ENCODE measurements around the gene TRABD2A.
"Not testable (repeated sequence)": the region's sequence is repeated elsewhere in the genome, so short reads cannot be mapped to it uniquely, and the experiment has no call there.

Gene TRABD2A

DNA sequence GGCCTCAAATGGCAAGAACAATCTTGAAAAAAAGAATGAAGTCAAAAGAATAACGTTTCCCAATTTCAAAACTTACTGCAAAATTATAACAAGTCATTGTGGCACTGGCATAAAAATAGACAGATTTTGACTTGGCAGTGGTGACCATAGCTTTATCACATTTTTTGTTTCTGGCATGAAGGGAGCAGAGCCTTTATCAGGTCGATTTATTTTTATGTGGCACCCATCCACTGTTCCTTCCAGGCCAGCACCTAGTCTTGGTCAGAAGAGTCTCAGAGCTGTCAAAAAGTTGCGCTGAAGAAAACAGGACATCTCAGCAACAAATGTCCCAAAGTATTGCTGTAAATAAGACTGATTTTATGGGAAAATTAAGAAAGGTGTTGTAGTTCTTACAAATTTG, 92.4 kb downstream of the TRABD2A start:
- no peaks in the 10 kb centered on the region for H3K9me3 ChIP-seq (ENCODE audit: control insufficient read depth, insufficient read depth, low read length)
- H3K27me3 ChIP-seq (ENCODE audit: control insufficient read depth, insufficient read depth, low read length), result no peaks in the 10 kb centered on the region
- no peak overlapping the region for H3K9ac ChIP-seq (ENCODE audit: low read depth, low read length)
- no peak overlapping the region for H3K27ac ChIP-seq (ENCODE audit: low read depth, low read length)
- no peaks in the 10 kb centered on the region for H3K4me1 ChIP-seq (ENCODE audit: control insufficient read depth, insufficient read depth, low read length)
- H3K4me3 ChIP-seq (ENCODE audit: low read depth, low read length), result no peak overlapping the region
- no peaks in the 10 kb centered on the region for H3K36me3 ChIP-seq (ENCODE audit: control insufficient read depth, insufficient read depth, low read length)

DNA sequence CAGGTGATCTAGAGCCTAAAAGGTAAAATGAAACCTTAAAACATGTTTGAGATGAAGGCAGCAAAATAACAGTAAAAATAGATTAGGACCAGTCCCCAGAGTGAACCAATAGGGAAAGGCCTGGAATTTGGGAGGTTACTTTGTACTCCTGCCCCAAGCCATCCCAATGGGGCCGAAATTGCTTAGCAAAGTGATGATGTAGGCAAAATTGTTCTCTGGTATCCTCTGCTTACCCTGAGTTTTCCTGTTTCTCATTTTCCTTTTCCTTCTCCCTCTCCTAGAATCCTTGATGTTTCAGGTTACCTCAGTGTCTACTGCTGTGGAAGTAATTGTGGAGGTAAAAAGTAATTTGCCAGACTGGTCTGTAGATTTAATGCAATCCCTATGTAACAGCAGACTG, 92.9 kb downstream of the TRABD2A start:
- H3K27me3 ChIP-seq (ENCODE audit: control insufficient read depth, insufficient read depth, low read length), result no peaks in the 10 kb centered on the region

DNA sequence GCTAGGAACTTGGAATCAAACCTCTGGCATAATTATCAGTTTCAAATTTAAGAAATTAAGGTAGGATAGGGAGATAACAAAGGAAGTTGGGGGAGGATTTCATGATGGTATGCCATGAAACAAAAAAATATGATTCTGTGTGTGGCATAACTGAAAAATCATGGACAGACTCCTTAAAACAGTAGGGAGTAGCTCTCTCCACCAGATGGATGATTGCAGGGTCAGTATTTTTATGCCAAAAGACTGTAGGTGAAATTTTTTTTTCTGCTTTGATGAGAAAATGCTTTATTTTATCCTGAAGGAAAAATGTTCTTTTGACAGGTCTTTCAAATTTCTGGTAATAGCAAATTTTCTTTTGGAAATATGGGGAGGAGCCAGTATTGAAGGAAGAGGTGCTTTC, 94.3 kb downstream of the TRABD2A start:
- H3K4me1 ChIP-seq (ENCODE audit: control insufficient read depth, insufficient read depth, low read length), result 0 out of 2 replicates have a peak, but pooled peaks cover 3% of the 10 kb centered on the region
- no peak overlapping the region for H3K4me3 ChIP-seq (ENCODE audit: low read depth, low read length)
- H3K36me3 ChIP-seq (ENCODE audit: control insufficient read depth, insufficient read depth, low read length), result no peaks in the 10 kb centered on the region
- H3K9me3 ChIP-seq (ENCODE audit: control insufficient read depth, insufficient read depth, low read length), result no peaks in the 10 kb centered on the region
- no peak overlapping the region for H3K27ac ChIP-seq (ENCODE audit: low read depth, low read length)
- H3K27me3 ChIP-seq (ENCODE audit: control insufficient read depth, insufficient read depth, low read length), result no peaks in the 10 kb centered on the region
- H3K9ac ChIP-seq (ENCODE audit: low read depth, low read length), result no peak overlapping the region

More for the DNA sequence above, 92.9 kb downstream of the TRABD2A start:
- Histone ChIP-seq H3K4me3 (ENCODE audit: low read depth, low read length) (no peak overlapping the region), H3K4me1 (ENCODE audit: control insufficient read depth, insufficient read depth, low read length) (no peaks in the 10 kb centered on the region), H3K27ac (ENCODE audit: low read depth, low read length) (no peak overlapping the region), H3K36me3 (ENCODE audit: control insufficient read depth, insufficient read depth, low read length) (no peaks in the 10 kb centered on the region), H3K9me3 (ENCODE audit: control insufficient read depth, insufficient read depth, low read length) (no peaks in the 10 kb centered on the region), H3K9ac (ENCODE audit: low read depth, low read length) (no peak overlapping the region)

DNA sequence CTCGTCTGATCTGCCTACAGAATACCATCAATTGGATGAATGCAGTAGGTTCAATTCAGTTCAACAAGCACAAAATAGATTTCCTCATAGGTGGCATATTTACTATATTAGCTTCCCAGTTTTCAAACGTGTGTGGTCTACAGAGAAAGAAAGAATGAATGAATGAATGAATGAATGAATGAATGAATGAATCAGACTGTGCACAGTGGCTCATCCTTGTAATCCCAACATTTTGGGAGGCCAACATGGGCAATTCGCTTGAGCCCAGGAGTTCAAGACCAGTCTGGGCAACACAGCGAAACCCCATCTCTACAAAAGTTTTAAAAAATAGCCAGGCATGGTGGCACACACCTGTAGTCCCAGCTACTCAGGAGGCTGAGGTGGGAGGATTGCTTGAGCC, 94.9 kb downstream of the TRABD2A start:
- Histone ChIP-seq H3K27me3 (ENCODE audit: control insufficient read depth, insufficient read depth, low read length) (no peaks in the 10 kb centered on the region), H3K4me1 (ENCODE audit: control insufficient read depth, insufficient read depth, low read length) (0 out of 2 replicates have a peak, but pooled peaks cover 3% of the 10 kb centered on the region), H3K9ac (ENCODE audit: low read depth, low read length) (no peak overlapping the region), H3K9me3 (ENCODE audit: control insufficient read depth, insufficient read depth, low read length) (no peaks in the 10 kb centered on the region), H3K36me3 (ENCODE audit: control insufficient read depth, insufficient read depth, low read length) (no peaks in the 10 kb centered on the region), H3K27ac (ENCODE audit: low read depth, low read length) (no peak overlapping the region), H3K4me3 (ENCODE audit: low read depth, low read length) (no peak overlapping the region)

DNA sequence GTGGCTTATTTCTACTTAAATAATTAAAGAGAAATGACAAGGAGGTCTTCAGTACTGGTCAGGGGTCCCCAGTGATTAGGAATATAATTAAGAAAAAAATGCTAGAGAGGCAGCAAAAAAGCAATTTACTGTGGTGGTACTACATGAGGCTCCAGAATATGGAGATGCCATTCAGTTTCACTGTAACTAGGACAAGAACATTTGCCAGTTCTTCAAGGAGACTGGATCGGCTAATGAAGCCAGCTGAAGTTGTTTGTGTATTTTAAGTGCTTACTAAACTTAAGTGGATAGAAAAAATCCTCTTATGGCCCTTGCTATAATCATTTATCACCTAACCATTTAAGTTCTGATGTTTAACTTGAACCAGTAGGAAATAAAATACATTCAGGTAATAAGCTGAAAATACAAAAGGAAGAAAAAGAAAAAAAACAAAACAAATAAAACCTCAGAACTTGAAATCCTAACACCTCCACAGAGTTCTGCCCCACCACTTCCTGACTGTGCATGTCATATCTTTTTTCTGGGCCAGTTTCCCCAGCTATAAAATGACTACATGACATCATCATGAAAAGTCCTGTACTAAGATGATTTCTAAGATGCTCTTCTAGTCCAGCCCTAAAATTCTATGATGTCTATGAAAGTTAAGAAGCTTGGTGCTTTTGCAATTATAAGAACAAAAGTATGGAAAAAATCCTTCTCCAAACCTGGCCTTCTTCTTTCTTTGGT, 98.0 kb downstream of the TRABD2A start:
- Histone ChIP-seq H3K4me1 (ENCODE audit: control insufficient read depth, insufficient read depth, low read length) (0 out of 2 replicates have a peak, but pooled peaks cover 3% of the 10 kb centered on the region), H3K9ac (ENCODE audit: low read depth, low read length) (no peak overlapping the region)

DNA sequence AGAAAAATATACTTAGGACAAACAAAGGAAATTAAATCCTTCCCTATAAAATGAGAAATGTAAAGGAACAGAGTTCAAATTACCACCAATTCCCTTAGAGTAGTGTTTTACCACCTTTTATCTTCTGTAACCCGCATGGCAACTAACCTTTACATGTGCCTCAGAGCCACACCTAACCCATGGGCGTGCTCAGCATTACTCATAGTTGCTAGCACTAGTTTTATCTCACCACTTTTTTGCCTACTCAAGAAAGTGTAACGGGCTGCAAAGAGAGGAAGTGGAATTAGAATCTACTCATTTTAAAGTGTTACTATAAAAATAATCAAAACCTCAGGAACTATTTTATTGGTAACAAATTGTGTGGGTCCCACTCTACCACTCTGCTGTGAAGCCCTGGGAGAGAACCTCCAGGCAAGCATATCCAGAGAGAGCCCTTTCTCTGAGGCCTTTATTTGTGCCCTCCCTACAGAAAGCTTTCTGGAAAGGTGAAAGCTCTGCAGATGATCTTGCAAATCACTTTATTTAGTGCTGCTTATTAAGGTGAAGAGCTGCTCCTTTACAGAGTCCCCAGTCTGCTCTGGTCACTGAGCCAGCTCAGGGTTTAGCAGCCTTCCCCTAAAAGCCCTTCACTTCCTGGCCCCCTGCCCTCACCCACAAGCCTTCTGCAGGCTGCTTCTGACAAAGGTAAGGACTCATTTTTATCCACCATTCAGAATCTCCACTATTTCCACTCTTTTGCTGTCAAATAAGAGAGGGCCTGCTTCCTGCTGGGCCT, 98.8 kb downstream of the TRABD2A start:
- H3K4me3 ChIP-seq (ENCODE audit: low read depth, low read length), result no peak overlapping the region
- H3K4me1 ChIP-seq (ENCODE audit: control insufficient read depth, insufficient read depth, low read length), result 0 out of 2 replicates have a peak, but pooled peaks cover 3% of the 10 kb centered on the region
- no peaks in the 10 kb centered on the region for H3K27me3 ChIP-seq (ENCODE audit: control insufficient read depth, insufficient read depth, low read length)
- no peak overlapping the region for H3K9ac ChIP-seq (ENCODE audit: low read depth, low read length)
- H3K36me3 ChIP-seq (ENCODE audit: control insufficient read depth, insufficient read depth, low read length), result no peaks in the 10 kb centered on the region
- H3K27ac ChIP-seq (ENCODE audit: low read depth, low read length), result no peak overlapping the region
- no peaks in the 10 kb centered on the region for H3K9me3 ChIP-seq (ENCODE audit: control insufficient read depth, insufficient read depth, low read length)

More for the DNA sequence above, 98.0 kb downstream of the TRABD2A start:
- Histone ChIP-seq H3K9me3 (ENCODE audit: control insufficient read depth, insufficient read depth, low read length) (no peaks in the 10 kb centered on the region), H3K36me3 (ENCODE audit: control insufficient read depth, insufficient read depth, low read length) (no peaks in the 10 kb centered on the region), H3K27ac (ENCODE audit: low read depth, low read length) (no peak overlapping the region), H3K27me3 (ENCODE audit: control insufficient read depth, insufficient read depth, low read length) (no peaks in the 10 kb centered on the region), H3K4me3 (ENCODE audit: low read depth, low read length) (no peak overlapping the region)

DNA sequence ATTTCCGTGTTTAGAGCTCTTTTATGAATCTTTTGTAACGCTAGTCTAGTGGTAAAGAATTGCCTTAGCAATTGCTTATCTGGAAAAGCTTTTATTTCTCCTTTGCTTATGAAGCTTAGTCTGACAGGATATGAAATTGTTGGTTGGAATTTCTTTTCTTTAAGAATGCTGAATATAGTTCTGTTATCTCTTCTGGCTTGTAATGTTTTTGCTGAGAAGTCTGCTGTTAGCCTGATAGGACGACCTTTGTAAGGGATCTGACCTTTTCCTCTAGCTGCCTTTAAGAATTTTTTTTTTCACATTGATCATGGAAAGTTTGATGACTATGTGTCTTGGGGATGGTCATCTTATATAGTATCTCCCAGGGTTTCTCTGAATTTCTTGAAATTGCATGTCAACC, 101.1 kb downstream of the TRABD2A start:
- Histone ChIP-seq H3K4me3 (ENCODE audit: low read depth, low read length) (no peak overlapping the region), H3K9me3 (ENCODE audit: control insufficient read depth, insufficient read depth, low read length) (no peaks in the 10 kb centered on the region; the same call in 1 of the 2 replicates), H3K4me1 (ENCODE audit: control insufficient read depth, insufficient read depth, low read length) (0 out of 2 replicates have a peak, but pooled peaks cover 3% of the 10 kb centered on the region), H3K36me3 (ENCODE audit: control insufficient read depth, insufficient read depth, low read length) (no peaks in the 10 kb centered on the region), H3K27ac (ENCODE audit: low read depth, low read length) (no peak overlapping the region), H3K27me3 (ENCODE audit: control insufficient read depth, insufficient read depth, low read length) (no peaks in the 10 kb centered on the region), H3K9ac (ENCODE audit: low read depth, low read length) (no peak overlapping the region)

DNA sequence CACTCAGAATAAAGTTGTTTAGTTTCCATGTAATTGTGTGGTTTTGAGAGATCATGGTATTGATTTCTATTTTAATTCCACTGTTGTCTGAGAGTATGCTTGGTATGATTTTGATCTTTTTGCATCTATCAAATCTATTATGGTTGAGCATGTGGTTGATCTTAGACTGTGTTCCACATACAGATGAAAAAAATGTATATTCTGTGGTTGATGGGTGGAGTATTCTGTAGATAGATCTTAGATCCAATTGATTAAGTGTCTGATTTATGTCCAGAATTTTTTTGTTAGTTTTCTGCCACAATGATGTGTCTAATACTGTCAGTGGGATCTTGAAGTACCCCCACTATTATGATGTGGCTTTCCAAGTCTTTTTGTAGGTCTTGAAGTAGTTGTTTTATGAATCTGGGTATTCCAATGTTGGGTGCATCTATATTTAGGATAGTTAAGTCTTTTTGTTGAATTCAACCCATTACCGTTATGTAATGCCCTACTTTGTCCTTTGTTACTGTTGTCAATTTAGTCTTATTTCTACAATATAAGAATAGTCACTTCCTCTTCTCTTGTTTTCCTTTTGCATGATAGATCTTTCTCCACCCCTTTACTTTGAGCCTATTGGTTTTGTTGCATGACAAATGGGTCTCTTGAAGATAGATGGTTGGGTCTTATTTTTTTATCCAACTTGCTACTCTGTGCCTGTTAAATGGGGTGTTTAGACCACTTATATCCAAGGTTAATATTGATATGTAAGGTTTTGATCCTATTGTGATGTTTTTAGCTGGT, 101.8 kb downstream of the TRABD2A start:
- no peaks in the 10 kb centered on the region for H3K27me3 ChIP-seq (ENCODE audit: control insufficient read depth, insufficient read depth, low read length)
- peaks cover 3% of the 10 kb centered on the region; the same call in 1 of the 2 replicates for H3K9me3 ChIP-seq (ENCODE audit: control insufficient read depth, insufficient read depth, low read length)
- H3K4me1 ChIP-seq (ENCODE audit: control insufficient read depth, insufficient read depth, low read length), result 0 out of 2 replicates have a peak, but pooled peaks cover 3% of the 10 kb centered on the region
- H3K4me3 ChIP-seq (ENCODE audit: low read depth, low read length), result no peak overlapping the region
- H3K9ac ChIP-seq (ENCODE audit: low read depth, low read length), result no peak overlapping the region
- H3K27ac ChIP-seq (ENCODE audit: low read depth, low read length), result no peak overlapping the region
- no peaks in the 10 kb centered on the region for H3K36me3 ChIP-seq (ENCODE audit: control insufficient read depth, insufficient read depth, low read length)

DNA sequence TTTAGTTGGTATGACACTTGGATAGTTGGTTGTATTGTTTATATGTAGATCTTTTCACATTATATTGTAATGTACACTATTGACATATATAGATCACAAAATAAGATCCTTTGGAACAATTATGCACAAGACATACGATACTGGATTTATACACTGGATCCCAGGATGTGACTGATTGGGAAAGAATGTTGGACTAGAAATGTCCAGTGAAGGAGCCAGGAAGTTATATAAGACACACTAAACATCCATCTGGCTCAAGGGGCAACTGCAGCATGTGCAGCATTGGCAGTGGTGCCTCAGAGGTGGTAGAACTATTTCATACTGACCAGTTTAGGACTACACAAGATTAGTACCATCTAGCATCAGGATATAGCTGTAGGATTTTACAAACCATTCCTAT, 104.9 kb downstream of the TRABD2A start:
- no peak overlapping the region for H3K9ac ChIP-seq (ENCODE audit: low read depth, low read length)
- peaks cover 3% of the 10 kb centered on the region; the same call in 1 of the 2 replicates for H3K9me3 ChIP-seq (ENCODE audit: control insufficient read depth, insufficient read depth, low read length)
- no peaks in the 10 kb centered on the region for H3K36me3 ChIP-seq (ENCODE audit: control insufficient read depth, insufficient read depth, low read length)
- no peaks in the 10 kb centered on the region for H3K4me1 ChIP-seq (ENCODE audit: control insufficient read depth, insufficient read depth, low read length)
- H3K4me3 ChIP-seq (ENCODE audit: low read depth, low read length), result no peak overlapping the region
- H3K27ac ChIP-seq (ENCODE audit: low read depth, low read length), result no peak overlapping the region
- no peaks in the 10 kb centered on the region for H3K27me3 ChIP-seq (ENCODE audit: control insufficient read depth, insufficient read depth, low read length)

DNA sequence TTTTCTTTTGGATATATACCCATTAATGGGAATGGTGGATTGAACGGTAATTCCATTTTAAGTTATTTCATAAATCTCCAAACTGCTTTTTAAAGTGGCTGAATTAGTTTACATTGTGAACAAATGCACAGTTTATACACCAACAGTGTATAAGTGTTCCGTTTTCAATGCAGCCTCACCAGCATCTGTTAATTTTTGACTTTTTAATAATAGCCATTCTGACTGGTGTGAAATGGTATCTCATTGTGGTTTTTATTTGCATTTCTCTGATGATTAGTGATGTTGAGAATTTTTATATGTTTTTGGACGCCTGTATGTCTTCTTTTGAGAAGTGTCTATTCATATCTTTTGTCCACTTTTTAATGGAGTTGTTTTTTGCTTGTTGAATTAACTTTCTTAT, 107.3 kb downstream of the TRABD2A start:
- H3K4me1 ChIP-seq (ENCODE audit: control insufficient read depth, insufficient read depth, low read length); H3K9me3 ChIP-seq (ENCODE audit: control insufficient read depth, insufficient read depth, low read length); H3K27me3 ChIP-seq (ENCODE audit: control insufficient read depth, insufficient read depth, low read length); H3K9ac ChIP-seq (ENCODE audit: low read depth, low read length); H3K4me3 ChIP-seq (ENCODE audit: low read depth, low read length); H3K36me3 ChIP-seq (ENCODE audit: control insufficient read depth, insufficient read depth, low read length); H3K27ac ChIP-seq (ENCODE audit: low read depth, low read length): not testable (repeated sequence)

Measured in HUES48 (cell line).